Caki2 (cell line): Measurements from ENCODE around the gene RHBDD1. TPM values are rescaled to one million over a fixed set of nuclear protein-coding genes. Genes with fewer than 3 reads are reported as not detected.

Experiments used
- DNase-seq: peaks from one replicate; pipeline ENCODE4 v3.0.0-alpha.2; 2015; ENCODE audit warnings: low read depth
- in situ Hi-C: cut with HindIII; loops from 2 replicates; pipeline ENCODE4 v1.10.0; 2016; ENCODE audit warnings: low sequenced_read_pairs, low pct_unique_long_range_greater_than_20kb, mixed read lengths
- total RNA-seq: library from RNA; depleted of rRNA; stranded (reverse); fragments of >200 nt; shearing (Covaris generic); gene quantifications from 2 replicates; pipeline ENCODE4 v1.2.3, GENCODE V29; 2014; ENCODE audit warnings: low replicate concordance

The RHBDD1 gene
- total RNA-seq, 1 experiment from 2014 or later = 8.6 TPM

DNA sequence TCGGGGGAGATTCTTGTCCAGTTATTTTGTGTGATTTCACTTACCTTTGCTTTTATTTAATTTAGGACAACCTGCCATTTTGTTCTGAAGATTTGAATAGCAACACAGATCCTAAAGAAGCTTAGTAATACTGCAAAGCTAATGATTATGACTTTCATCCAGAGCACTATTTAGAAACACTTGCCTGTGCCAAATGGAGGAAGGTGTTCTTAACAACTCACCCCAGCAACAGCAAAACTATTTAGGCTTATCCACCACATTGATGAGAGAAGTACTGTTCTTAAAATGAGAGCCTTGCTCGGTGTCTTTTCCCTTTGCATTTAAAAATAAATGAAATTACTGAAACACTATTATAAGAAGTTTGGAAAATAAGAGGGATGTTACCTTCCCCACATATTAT, 59.7 kb downstream of the RHBDD1 start:
- in situ Hi-C loops = no loop called here
- no peak for DNase-seq

GRCh38 chr2:226898121-226898520, 62.3 kb downstream of the RHBDD1 start:
- no peak for DNase-seq
- in situ Hi-C loops = no loop called here

- no peak for DNase-seq
- in situ Hi-C loops = no loop called here
Observed at GRCh38 chr2:226898897-226899296, 63.0 kb downstream of the RHBDD1 start.

- DNase-seq = no peak
- in situ Hi-C loops = no loop called here
Observed at GRCh38 chr2:226902041-226902966, 66.5 kb downstream of the RHBDD1 start.

DNA sequence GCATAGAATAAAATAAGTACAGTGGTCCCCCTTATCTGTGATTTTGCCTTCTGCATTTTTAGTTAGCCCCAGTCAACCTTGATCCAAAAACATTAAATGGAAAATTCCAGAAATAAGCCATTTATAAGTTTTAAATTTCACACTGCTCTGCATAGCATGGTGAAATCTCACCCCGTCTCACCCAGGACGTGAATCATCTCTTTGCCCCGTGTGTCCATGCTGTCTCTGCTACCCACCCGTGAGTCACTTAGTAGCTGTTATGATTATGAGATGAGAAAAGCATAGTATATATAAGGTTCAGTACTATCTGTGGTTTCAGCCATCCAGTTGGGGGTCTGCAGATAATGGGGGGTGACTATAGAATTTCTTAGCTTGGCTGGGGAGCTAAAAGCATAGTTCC, 67.3 kb downstream of the RHBDD1 start:
- DNase-seq = no peak
- in situ Hi-C loops = no loop called here

- in situ Hi-C loops = no loop called here
- DNase-seq = no peak
Observed at GRCh38 chr2:226904592-226904991, 68.7 kb downstream of the RHBDD1 start.

DNA sequence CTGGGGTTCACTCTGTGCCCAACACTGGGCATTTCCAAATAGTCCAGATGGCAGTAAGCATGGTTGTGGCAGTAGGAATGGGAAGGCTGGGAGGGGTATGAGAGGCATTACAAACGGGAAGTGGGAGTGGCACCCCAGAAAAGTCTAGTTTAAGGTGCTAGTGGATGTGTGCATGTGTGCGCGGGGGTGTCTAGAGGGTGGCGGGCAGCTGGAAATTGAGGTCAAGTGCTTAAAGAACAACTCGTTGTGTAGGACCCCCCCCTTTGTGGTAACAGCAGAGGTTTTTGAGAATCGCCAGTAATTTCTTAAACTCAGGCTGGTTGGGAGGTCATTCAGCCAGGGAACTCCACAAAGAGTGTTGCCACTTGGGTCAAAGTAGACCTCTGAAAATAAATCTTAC, 69.9 kb downstream of the RHBDD1 start:
- DNase-seq = no peak
- in situ Hi-C loops = no loop called here

DNA sequence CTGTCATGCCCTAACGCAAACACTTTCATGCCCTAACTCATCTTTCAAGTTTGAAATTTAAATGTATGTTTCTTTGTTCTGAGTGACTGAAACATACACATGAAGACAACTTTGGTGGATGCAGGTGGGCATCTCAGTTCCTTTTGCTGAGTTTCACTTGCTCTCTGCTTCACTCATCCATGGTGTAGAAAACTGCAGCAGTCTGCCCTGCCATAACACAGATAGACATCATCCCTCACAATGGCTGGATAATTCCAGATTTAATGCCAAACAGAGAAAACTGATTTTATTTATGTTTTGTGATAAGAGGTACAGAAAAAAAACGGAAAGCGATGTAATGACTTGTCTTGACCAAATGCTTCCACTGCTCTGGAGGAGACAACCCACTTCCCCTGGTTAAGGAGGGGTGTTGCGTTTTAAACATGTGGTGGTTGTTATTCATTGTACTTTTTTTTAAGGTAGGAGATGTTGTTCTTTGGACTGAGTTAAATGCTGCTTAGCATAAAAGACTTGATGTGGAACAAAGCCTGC, 70.4 kb downstream of the RHBDD1 start:
- DNase-seq = no peak
- in situ Hi-C loops = no loop called here

DNA sequence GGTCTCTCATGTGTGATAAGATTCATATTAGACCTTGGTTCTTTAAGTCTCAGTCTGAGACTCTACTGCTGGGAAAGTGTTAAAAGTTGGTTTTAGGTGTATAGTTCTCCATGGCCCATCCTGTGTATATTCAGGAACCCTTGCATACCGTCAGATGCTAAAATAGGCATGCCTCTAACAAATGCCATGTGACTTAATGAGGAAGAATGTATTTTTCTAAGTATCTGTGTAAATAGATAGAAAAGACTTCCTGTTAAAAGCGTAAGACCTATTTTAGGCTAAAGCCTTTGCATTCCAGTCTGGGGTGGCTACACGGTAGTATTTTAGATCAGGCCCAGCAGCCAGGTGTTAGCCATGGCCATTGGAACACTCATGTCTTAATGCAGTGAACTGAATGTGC, 73.3 kb downstream of the RHBDD1 start:
- no peak for DNase-seq
- in situ Hi-C loops = no loop called here

DNA sequence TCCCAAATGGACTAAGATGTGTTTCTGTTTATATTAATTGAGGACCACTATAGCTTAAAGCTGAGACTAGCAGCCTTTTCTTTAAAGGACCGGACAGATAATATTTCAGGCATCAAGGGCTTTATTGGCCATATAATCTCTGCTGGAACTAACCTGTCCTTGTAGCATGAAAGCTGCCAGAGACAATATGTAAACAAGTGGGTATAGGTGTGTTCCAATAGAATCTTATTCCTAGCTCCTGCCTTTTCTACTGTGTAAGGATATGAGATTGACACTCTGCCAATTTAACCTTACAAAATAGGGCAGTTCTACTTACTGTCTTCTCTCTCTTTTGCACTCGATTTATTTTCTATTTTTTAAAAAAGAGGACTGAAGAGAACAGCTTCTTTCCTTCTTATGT, 74.0 kb downstream of the RHBDD1 start:
- no peak for DNase-seq
- in situ Hi-C loops = no loop called here

GRCh38 chr2:226910384-226910783, 74.5 kb downstream of the RHBDD1 start:
- no peak for DNase-seq
- in situ Hi-C loops = no loop called here

- no peak for DNase-seq
- in situ Hi-C loops = no loop called here
Observed at GRCh38 chr2:226911932-226912331, 76.1 kb downstream of the RHBDD1 start.

GRCh38 chr2:226913641-226914040, 77.8 kb downstream of the RHBDD1 start:
- in situ Hi-C loops = no loop called here

DNA sequence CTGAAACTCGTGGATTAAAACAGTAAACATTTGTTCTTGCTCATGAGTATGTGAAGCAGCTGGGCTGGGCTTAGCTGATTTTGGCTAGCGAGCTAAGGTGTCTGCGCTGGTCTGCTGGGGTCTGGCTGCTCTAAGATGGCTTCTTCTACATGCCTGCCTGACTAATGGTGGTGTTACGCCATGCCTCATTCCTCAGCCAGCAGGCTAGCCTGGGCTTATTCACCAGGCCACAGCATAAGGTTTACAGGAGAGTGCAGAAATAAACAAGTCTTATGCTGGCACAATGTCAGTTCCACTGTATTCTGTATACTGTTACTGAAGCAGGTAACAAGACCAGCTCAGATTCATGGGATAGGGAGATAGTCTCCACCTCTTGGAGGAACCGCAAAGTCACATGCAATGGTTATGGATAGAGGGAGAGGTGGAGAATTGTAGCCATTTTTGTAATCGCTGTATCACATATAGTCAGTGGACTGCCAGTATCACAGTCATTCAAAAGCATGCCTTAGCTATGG, 80.0 kb downstream of the RHBDD1 start:
- in situ Hi-C loops = no loop called here
- DNase-seq = no peak

More at GRCh38 chr2:226913641-226914040, 77.8 kb downstream of the RHBDD1 start:
- no peak for DNase-seq

GRCh38 chr2:226916669-226917068, 80.8 kb downstream of the RHBDD1 start:
- DNase-seq = no peak
- in situ Hi-C loops = no loop called here

DNA sequence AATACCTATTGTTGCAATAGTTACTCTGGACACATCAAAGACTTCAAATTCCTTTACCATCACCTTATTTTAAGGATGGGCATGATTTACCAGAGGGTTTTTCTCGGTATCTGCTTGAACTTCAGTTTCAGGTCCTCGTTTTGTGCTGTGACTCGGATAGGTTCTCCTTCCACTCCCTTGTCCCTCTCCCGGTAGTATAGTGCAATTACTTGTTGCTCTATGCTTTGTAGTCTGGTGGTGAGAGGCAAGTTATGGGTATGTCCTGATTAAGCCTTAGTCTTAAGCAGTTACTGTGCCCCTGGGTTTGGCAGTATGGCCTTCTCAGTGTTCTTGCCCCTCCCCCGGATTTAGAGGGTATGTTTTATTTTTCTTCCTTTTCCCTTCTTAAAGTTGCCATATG, 96.6 kb downstream of the RHBDD1 start:
- in situ Hi-C loops = no loop called here
- no peak for DNase-seq

DNA sequence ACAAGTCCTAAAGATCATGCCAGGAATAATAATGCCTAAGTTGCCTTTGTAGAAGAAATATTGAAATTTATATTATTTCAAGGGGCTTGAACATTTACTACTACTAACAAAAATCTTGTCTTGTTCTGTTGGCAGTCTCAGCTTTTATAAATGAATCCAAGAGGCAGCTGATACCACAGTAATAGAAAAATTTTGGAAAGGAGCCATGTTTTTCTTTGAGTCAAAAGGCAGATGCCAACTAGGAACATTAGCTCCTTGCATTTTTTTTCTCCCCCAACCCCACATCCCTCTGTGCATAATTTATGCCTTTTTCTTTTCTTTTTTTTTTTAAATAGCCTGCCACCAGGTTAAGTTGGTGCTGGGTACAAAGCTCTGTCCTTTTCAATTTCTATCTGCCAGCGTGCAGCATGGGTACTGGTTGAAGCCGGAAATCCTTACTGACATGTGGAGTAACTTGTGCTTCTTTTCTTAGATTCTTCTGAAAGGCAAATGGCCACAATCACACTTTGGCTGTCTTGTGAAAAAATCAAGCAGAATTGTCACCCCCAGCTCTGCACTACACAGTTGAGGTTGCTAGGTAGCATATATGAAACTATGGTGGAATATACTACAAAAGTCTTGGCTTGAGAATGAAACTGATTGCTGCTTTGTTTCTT, 98.8 kb downstream of the RHBDD1 start:
- peak; percentile 11 for DNase-seq
- in situ Hi-C loops = no loop called here

DNA sequence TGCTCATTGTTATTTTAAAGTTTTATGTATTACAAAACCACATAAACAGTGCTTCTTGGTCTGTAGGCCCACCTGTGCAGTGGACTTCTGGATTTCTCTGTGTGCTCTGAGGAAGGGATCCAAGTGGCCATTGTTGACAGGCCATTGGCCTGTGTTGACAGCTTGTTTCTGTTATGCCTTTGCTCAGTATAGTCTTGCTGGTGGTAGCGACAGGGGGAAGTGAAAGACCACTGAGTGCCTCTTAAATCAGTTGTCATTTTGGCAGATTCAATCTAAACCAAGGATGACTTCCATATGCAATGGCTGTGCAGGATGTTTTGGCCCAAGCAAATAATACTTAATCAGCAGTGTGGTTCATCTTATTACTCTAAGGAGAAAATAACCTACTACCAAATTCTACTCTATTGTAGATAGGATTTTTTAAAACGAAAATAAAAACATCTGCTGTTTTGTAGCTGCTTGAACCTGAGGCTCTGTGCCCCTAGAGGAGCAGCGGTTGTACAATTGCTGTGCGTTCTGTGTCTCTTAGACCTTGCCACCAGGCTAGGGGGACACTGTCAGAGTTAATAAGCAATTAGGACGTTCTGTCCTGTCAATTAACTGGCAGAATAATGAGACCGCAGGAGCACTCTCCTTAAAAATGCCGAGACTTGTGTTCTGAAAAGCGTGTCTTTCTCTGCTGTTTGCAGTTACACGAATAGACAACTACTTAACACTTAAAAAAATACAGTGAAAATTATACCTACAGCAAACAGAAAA, 108.2 kb downstream of the RHBDD1 start:
- DNase-seq = no peak
- in situ Hi-C loops = no loop called here

GRCh38 chr2:226953206-226953605, 117.4 kb downstream of the RHBDD1 start:
- in situ Hi-C loops = no loop called here
- no peak for DNase-seq
